Astrocyte (in vitro differentiated cells and primary cell): Measurements from ENCODE around the gene CYP3A4.

ENCODE experiments used
- CTCF ChIP-seq: IDR thresholded peaks from 2 replicates; pipeline ENCODE4 v1.5.1; 2011; ENCODE audit warnings: low read depth, mild to moderate bottlenecking, inconsistent platforms, low read length, moderate library complexity; ENCODE audit not compliant: insufficient read depth
- EZH2 ChIP-seq: IDR thresholded peaks from 2 replicates; pipeline ENCODE4 v1.6.1; 2012; ENCODE audit warnings: mild to moderate bottlenecking, low read length, inconsistent platforms; ENCODE audit not compliant: insufficient read depth

- TF ChIP-seq CTCF (no peak), EZH2 (no peak)
These were observed 24.8 kb upstream of the CYP3A4 start for GRCh38 chr7:99808766-99809165.
